PFSK-1 (cell line): Measurements from ENCODE around the gene ITGAE.

Source experiments
- FOXP2 ChIP-seq: optimal IDR thresholded peaks from 2 replicates; pipeline ENCODE3; 2011; ENCODE audit warnings: borderline replicate concordance, control low read depth, inconsistent platforms; ENCODE audit not compliant: insufficient read depth; ENCODE audit errors: extremely low read length, extremely low read depth
- POLR2AphosphoS5 ChIP-seq: IDR thresholded peaks from 2 replicates; pipeline ENCODE4 v1.6.1; 2012; ENCODE audit warnings: low read depth, mild to moderate bottlenecking, control low read depth, low read length, moderate library complexity
- SIN3A ChIP-seq: IDR thresholded peaks from 2 replicates; pipeline ENCODE4 v1.6.1; 2012; ENCODE audit warnings: mild to moderate bottlenecking, low read length, moderate library complexity, borderline replicate concordance; ENCODE audit not compliant: insufficient read depth
- TAF1 ChIP-seq: IDR thresholded peaks from 2 replicates; pipeline ENCODE4 v1.6.1; 2012; ENCODE audit warnings: low read length, control low read depth, borderline replicate concordance; ENCODE audit not compliant: insufficient read depth
- TF ChIP-seq, protein P1 (sequence below), 2 experiments: IDR thresholded peaks; 2 replicates each; pipeline versions ENCODE4 v1.6.1 to v1.8.0; 2011 to 2012; ENCODE audit warnings: low read depth in 2 of 2, low read length in 2 of 2, control low read depth in 1 of 2, inconsistent platforms in 1 of 2, mild to moderate bottlenecking in 1 of 2, moderate library complexity in 1 of 2; ENCODE audit not compliant: insufficient read depth in 1 of 2

Gene ITGAE

DNA sequence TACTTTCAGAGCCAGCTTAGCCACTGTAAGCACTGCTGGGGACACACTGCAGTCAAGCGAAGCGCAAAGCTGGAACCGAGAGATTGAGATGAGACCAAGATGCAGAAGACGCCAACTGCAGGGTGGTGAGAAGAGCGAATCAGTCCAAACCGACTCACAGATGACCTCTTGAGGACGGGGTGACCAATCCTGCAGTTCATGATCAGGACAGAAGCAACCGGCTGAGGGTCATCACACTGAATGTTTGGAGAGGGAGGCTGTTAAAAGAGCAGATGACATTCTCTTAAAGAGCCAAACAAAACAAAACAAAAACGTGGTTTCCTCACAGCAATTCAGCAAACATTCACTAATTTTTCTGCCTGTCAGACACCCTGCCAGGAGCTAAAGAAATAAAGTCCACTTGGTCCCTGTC lies 68.8 kb downstream of the ITGAE start:
- TF ChIP-seq TAF1 (no peak), POLR2AphosphoS5 (no peak), SIN3A (no peak), FOXP2 (no peak)
- TF ChIP-seq, protein P1, sequence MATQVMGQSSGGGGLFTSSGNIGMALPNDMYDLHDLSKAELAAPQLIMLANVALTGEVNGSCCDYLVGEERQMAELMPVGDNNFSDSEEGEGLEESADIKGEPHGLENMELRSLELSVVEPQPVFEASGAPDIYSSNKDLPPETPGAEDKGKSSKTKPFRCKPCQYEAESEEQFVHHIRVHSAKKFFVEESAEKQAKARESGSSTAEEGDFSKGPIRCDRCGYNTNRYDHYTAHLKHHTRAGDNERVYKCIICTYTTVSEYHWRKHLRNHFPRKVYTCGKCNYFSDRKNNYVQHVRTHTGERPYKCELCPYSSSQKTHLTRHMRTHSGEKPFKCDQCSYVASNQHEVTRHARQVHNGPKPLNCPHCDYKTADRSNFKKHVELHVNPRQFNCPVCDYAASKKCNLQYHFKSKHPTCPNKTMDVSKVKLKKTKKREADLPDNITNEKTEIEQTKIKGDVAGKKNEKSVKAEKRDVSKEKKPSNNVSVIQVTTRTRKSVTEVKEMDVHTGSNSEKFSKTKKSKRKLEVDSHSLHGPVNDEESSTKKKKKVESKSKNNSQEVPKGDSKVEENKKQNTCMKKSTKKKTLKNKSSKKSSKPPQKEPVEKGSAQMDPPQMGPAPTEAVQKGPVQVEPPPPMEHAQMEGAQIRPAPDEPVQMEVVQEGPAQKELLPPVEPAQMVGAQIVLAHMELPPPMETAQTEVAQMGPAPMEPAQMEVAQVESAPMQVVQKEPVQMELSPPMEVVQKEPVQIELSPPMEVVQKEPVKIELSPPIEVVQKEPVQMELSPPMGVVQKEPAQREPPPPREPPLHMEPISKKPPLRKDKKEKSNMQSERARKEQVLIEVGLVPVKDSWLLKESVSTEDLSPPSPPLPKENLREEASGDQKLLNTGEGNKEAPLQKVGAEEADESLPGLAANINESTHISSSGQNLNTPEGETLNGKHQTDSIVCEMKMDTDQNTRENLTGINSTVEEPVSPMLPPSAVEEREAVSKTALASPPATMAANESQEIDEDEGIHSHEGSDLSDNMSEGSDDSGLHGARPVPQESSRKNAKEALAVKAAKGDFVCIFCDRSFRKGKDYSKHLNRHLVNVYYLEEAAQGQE (IDR thresholded peaks at IDR 0.05; ENCODE audit: insufficient read depth in 1 of 2, low read depth in 2 of 2, low read length in 2 of 2) = no peak

DNA sequence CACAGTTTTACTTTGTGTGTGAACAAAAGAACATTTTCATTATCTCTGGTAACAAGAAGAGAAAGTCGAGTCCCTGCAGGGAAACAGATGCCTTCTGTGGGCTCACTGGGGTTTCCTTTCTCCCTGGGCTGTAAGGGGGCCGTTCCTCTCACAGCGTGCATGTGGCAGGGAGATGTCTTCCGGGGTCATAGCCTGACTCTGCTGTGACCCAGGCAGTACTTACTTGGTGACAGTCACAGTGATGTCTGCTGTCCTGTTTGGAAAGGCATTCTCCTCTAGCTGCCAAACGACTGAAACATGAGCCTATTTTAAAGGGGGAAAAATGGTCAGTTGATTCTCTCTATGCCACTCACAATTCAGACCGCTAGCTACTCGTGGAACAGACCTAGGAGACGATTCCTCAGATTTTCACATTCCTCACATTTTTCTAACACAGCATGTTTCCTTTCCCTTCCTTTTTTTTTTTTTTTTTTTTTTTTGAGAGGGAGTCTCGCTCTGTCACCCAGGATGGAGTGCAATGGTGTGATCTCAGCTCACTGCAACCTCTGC lies 70.0 kb downstream of the ITGAE start:
- TF ChIP-seq POLR2AphosphoS5 (no peak), FOXP2 (no peak), SIN3A (no peak), TAF1 (no peak)
- TF ChIP-seq, protein P1 (IDR thresholded peaks at IDR 0.05; ENCODE audit: insufficient read depth in 1 of 2, low read depth in 2 of 2, low read length in 2 of 2) = no peak

DNA sequence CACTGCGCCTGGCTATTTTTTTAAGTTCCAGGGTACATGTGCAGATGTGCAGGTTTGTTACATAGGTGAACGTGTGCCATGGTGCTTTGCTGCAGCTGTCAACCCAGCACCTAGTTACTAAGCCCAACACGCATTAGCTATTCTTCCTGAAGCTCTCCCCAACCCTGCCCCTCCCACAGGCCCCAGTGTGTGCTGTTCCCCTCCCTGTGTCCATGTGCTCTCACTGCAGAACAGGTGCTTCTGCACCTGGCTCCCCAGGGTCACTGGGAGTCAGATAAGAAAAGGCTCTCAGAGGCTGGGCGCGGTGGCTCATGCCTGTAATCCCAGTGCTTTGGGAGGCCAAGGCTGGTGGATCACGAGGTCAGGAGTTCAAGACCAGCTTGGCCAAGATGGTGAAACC lies 71.1 kb downstream of the ITGAE start:
- TF ChIP-seq FOXP2 = no peak
- TF ChIP-seq SIN3A = no peak
- TF ChIP-seq POLR2AphosphoS5 = no peak
- TF ChIP-seq TAF1 = no peak
- TF ChIP-seq, protein P1 (IDR thresholded peaks at IDR 0.05; ENCODE audit: insufficient read depth in 1 of 2, low read depth in 2 of 2, low read length in 2 of 2) = no peak

DNA sequence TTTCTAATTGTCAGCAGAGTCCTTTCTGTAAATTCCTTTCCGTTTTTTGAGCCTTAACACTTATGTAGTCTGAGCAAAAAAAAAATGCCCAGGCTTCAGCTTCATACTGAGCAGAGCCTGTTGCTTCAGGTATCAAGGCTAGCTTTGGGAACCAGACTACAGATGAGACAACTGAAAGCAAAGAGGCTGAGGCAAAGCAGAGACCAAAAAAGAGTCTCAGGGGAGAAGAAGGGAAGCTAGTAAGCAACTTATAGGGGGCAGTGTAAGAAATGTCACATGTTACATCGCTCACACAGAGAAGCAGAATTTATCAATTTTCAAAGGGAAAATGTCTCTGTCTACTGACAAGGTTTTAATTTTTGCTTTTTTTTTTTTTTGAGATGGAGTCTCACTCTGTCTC lies 73.9 kb downstream of the ITGAE start:
- TF ChIP-seq POLR2AphosphoS5 = no peak
- no peak for TF ChIP-seq SIN3A
- TF ChIP-seq, protein P1 (IDR thresholded peaks at IDR 0.05; ENCODE audit: insufficient read depth in 1 of 2, low read depth in 2 of 2, low read length in 2 of 2) = no peak
- no peak for TF ChIP-seq FOXP2
- TF ChIP-seq TAF1 = no peak
